HG02943 (cell line): ENCODE results near the gene HERC2.

Experiments used
- ATAC-seq: cut with Tn5 transposase; IDR thresholded peaks from one replicate; pipeline ENCODE4 v1.9.1; 2021; ENCODE audit warnings: mild to moderate bottlenecking, low read depth, moderate library complexity; ENCODE audit not compliant: unreplicated experiment

HERC2 gene

GRCh38 chr15:28075573-28075972, 246.4 kb downstream of the HERC2 start:
- no peak for ATAC-seq

- ATAC-seq = no peak
Measured at GRCh38 chr15:28068930-28069329, 253.0 kb downstream of the HERC2 start.

- ATAC-seq = no peak
Measured at GRCh38 chr15:28066231-28066630, 255.7 kb downstream of the HERC2 start.
